Glomerular visceral epithelial cell (primary cell): ENCODE results near the gene EGR4.

Experiments
- DNase-seq: peaks from one replicate; pipeline ENCODE4 v3.0.0-alpha.2; 2016; ENCODE audit errors: extremely low spot score

EGR4 gene

DNA sequence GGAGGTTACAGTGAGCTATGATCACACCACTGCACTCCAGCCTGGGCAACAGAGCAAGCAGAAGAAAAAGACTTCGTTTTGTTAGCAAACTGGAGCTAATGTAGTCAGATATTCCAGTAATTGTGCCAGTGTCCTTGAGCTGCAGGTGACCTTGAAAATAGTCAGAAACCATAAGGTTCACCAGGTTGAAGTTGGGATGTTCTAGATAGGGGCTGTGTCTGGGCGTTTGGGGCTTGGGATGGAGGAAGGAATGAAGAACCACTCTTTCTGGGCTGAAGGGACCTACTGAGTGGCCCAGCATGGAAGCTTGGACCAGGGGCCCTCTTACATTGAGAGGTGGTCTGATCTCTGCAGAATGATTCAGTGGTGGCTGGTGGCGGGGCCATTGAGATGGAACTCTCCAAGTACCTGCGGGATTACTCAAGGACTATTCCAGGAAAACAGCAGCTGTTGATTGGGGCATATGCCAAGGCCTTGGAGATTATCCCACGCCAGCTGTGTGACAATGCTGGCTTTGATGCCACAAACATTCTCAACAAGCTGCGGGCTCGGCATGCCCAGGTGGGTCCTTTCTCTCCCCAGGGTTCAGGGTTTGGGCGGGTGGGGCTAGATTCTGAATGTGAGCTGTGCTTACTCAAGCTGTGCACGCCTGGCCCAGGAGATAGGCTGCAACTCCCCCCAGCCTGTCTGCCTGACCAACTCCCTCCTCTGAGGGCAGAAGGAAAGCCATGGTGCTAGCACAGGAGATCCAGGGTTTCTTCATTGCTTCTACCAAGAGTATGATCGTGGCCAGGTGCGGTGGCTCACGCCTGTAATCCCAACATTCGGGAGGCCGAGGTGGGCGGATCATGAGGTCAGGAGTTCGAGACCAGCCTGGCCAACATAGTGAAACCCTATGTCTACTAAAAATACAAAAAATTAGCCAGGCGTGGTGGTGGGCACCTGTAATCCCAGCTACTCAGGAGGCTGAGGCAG is 42.2 kb downstream of the EGR4 start:
- no peak for DNase-seq

DNA sequence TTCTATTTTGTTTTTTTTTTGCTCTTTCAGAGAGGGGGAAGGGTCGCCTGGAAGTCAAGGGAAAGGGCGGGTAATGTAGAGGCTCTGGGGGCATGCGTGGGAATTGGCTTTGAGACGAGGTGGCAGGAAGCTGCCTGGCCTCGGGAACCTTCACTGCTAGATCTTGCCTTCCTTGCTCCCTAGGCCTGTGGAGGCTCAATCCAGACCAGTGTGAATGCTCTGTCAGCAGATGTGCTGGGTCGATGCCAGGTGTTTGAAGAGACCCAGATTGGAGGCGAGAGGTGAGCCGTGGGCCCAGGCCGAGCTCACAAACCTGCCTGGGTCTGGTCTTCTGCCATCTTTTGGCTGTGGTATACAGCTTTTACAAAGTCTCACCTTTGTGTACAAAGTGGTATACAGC is 43.7 kb downstream of the EGR4 start:
- DNase-seq: no peak

DNA sequence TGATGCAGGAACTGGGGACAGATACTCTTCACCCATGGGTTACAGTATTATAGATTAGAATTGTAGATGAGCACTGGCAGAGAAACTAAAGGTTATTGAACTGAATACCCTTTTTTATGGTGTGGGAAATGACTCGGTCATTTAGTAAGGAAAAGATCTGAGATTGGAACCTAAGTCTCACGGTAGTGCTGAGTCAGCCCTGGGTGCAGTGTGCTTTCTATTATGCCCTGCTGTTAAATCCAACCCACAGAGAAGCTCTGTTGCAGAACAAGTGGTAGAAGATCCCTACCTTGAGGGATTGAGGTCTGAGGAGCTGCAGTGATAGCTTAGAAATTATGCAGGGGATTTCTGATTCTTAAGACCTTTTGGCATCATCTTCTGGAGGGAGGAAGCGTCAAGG is 46.5 kb downstream of the EGR4 start:
- DNase-seq: no peak

DNA sequence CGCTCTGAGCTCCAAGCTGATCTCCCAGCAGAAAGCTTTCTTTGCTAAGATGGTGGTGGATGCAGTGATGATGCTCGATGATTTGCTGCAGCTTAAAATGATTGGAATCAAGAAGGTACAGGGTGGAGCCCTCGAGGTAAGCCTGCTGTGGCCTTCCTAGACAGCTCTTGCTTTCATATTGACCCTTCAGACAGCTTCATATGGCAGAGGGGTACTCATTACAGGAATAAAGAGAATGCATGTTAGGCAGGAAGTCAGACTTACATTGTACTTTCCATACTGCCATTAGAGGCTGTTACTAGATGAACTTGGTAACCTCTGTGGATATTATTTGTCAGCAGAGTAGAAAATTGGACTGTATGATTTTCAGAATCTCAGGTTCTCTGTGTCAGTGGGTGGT is 48.8 kb downstream of the EGR4 start:
- no peak for DNase-seq

DNA sequence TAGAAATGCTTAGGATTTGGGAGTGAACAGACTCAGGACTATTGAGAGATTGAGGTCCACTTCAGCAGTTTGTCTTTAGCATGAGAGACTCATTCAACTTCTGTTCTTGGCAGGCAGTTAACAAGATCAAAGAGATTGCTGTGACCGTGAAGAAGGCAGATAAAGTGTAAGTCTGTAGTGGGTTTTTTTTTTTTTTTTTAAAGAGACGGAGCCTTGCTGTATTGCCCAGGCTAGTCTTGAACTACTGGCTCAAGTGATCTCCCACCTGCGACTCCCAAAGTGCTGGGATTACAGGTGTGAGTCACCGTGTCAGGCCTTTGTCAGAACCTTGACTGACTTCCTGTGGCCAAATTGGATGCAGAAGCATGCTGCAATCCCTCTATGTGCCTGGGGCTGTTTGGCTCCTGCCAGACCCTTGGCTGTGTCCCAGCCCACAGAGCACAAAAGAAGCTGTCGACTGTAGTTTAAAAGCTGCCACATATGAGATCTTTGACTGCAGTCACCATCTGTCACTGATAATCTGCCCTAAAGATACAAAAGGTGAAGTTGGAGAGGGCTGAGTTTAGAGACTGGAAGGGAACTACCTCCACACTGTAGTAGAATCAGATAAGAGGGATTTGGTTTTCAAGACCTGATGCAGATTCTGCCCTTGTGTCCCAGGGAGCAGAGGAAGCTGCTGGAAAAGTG is 49.3 kb downstream of the EGR4 start:
- no peak for DNase-seq
